Naive thymus-derived CD4-positive, alpha-beta T cell (primary cell): ENCODE results near the gene QSOX2. TPM values are rescaled to one million over a fixed set of nuclear protein-coding genes. Genes with fewer than 3 reads are reported as not detected.

ENCODE experiments used
- ATAC-seq: fragments of 150-1000 bp; cut with Tn5 transposase; 2 replicates; pipeline ENCODE4 v1.10.0; 2021; ENCODE audit warnings: mild to moderate bottlenecking, moderate library complexity
- CTCF ChIA-PET: fragments of 350-600 bp; sonication (Branson Sonifier 250); formaldehyde crosslinking; loops from one replicate; lab custom pipeline; 2021; ENCODE audit warnings: antibody characterized with exemption; lab: Charles Lee
- POLR2A ChIA-PET: fragments of 350-600 bp; sonication (Branson Sonifier 250); formaldehyde crosslinking; loops from one replicate; lab custom pipeline; 2021; ENCODE audit warnings: antibody characterized with exemption, inconsistent platforms; lab: Charles Lee
- DNase-seq, 9 donors: peaks; one replicate each; pipeline versions ENCODE4 v3.0.0 to v3.0.0-alpha.2; 2020 to 2022; ENCODE audit warnings: mixed read lengths in 1 of 9
- H3K27ac ChIP-seq: one replicate; pipeline ENCODE4 v1.7.0; 2013; ENCODE audit warnings: mild to moderate bottlenecking, low read depth, low read length, moderate library complexity
- H3K27me3 ChIP-seq, 2 donors: one replicate each; pipeline ENCODE4 v1.7.0; 2013; ENCODE audit warnings: low read length in 2 of 2, mild to moderate bottlenecking in 2 of 2, moderate library complexity in 2 of 2; ENCODE audit not compliant: control insufficient read depth in 2 of 2, insufficient read depth in 2 of 2
- H3K36me3 ChIP-seq, 3 experiments: 1 replicate in 2 of 3; 2 replicates in 1 of 3; pipeline ENCODE4 v1.7.0; 2013; ENCODE audit warnings: low read length in 3 of 3, mild to moderate bottlenecking in 3 of 3, moderate library complexity in 1 of 3; ENCODE audit not compliant: insufficient read depth in 3 of 3, control insufficient read depth in 2 of 3
- H3K4me1 ChIP-seq, 2 donors: one replicate each; pipeline ENCODE4 v1.7.0; 2013; ENCODE audit warnings: low read length in 2 of 2, mild to moderate bottlenecking in 2 of 2, moderate library complexity in 1 of 2; ENCODE audit not compliant: control insufficient read depth in 2 of 2, insufficient read depth in 2 of 2
- H3K4me3 ChIP-seq: 2 replicates; pipeline ENCODE4 v1.7.0; 2013; ENCODE audit warnings: mild to moderate bottlenecking, low read length
- H3K9me3 ChIP-seq, 3 experiments: 1 replicate in 2 of 3; 2 replicates in 1 of 3; pipeline ENCODE4 v1.7.0; 2013; ENCODE audit warnings: low read length in 3 of 3; ENCODE audit not compliant: control insufficient read depth in 2 of 3
- H3K27ac Mint-ChIP-seq, 9 donors: one replicate each; pipeline ENCODE4 v1.8.0; 2020 to 2022; ENCODE audit warnings: mixed read lengths in 9 of 9, mild to moderate bottlenecking in 8 of 9, moderate library complexity in 5 of 9, inconsistent platforms in 2 of 9
- H3K27me3 Mint-ChIP-seq, 5 donors: one replicate each; pipeline ENCODE4 v1.8.0; 2021 to 2022; ENCODE audit warnings: mixed read lengths in 5 of 5, mild to moderate bottlenecking in 1 of 5
- H3K36me3 Mint-ChIP-seq, 5 donors: one replicate each; pipeline ENCODE4 v1.8.0; 2020 to 2022; ENCODE audit warnings: mixed read lengths in 5 of 5, mild to moderate bottlenecking in 3 of 5, inconsistent platforms in 1 of 5
- H3K4me1 Mint-ChIP-seq, 7 donors: one replicate each; pipeline ENCODE4 v1.8.0; 2020 to 2022; ENCODE audit warnings: mixed read lengths in 7 of 7, mild to moderate bottlenecking in 3 of 7, inconsistent platforms in 1 of 7
- H3K4me3 Mint-ChIP-seq, 10 donors: one replicate each; pipeline ENCODE4 v1.8.0; 2020 to 2022; ENCODE audit warnings: mild to moderate bottlenecking in 10 of 10, mixed read lengths in 10 of 10, moderate library complexity in 6 of 10, inconsistent platforms in 2 of 10
- H3K9me3 Mint-ChIP-seq, 11 donors: one replicate each; pipeline ENCODE4 v1.8.0; 2020 to 2022; ENCODE audit warnings: mixed read lengths in 11 of 11, mild to moderate bottlenecking in 4 of 11, inconsistent platforms in 1 of 11, moderate library complexity in 1 of 11
- intact Hi-C, 2 donors: fragments of 100-400 bp; cut with micrococcal nuclease; formaldehyde crosslinking; loops; one replicate each; pipeline ENCODE4 v1.15.1; 2023
- polyA plus RNA-seq, 2 donors: library from polyadenylated mRNA; unstranded; fragments of 300-500 nt; fragmentation: Illumina TruSeq; gene quantifications; one replicate each; pipeline ENCODE4 v1.2.3, GENCODE V29; 2021
- total RNA-seq, 6 experiments: library from RNA in 5 of 6; stranded (reverse) in 5 of 6; gene quantifications; 1 replicate in 5 of 6; 2 replicates in 1 of 6; pipeline ENCODE4 v1.2.3 and lab custom pipeline; 2021 to 2026

Gene QSOX2
- total and polyA plus RNA-seq, 7 experiments from 2014 or later, result 0.26 to 15.9 (median 11.9) TPM

DNA sequence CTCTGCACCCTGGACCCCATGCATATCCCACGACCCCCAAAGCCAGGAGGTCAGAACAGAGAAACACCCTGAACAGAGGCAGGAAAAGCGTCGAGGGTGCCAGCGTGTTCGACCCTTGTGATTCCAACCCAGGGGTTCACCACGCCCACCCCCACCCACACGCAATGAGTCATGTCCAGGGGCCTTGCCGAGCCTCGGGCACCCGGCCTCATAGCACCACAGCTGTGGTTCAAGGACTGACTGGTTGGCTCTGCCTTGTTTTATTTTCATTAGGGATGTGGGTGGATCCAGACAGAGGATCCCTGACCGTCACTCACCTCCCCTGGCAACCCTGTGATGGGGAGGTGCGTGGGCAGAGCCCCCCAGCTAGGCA is 9.5 kb upstream of the QSOX2 start:
- H3K27ac Mint-ChIP-seq, result no peak overlapping the region
- CTCF ChIA-PET, result no interaction called here
- no peak for ATAC-seq

DNA sequence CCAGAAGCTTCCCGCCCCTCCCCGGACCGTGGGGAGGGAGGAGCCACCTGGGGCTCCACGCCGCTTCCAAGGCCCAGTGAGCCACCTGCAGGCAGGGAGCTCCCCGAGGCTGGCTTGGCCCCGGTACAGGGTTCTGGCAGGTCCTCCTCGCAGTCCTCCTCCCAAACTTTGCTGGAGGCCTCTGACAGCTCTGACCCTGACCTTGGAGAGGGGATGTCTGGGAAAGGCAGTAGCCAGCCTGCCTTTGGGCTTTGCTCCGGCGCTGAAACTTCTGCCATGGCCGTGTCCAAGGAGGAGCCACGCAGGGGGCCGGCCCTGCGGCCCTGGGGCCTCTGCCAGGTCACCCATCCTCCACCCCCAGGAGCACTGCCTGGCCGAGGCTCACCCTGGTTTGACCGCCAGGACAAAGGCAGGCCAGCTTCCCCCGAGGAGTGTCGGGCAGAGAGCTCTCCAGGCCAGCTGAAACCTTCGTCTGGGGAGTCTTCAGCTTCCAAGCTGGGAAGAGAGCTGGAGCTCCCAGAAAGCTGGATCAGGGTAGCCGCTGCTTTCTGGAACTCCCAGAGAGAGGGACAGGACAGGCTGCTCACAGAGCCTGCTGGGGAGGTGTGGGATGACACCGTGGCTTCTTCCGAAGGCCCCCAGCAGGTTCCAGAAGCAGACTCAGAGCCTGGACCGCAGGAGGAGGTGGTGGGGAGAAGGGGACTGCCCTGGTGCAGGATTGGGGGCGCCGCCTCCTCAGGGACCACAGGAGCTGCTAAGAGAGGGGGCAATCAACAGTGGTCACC is 9.0 kb upstream of the QSOX2 start:
- Histone ChIP-seq H3K9me3 (no peaks in the 10 kb centered on the region), H3K4me3 (no peak overlapping the region), H3K4me1 (no peaks in the 10 kb centered on the region), H3K27me3 (no peaks in the 10 kb centered on the region), H3K36me3 (no peaks in the 10 kb centered on the region), H3K27ac (no peak overlapping the region)
- DNase-seq, result no peak
- ChIA-PET CTCF (no interaction called here), POLR2A (no interaction called here)
- Mint-ChIP-seq H3K27ac (no peak overlapping the region), H3K9me3 (no peaks in the 10 kb centered on the region), H3K36me3 (no peaks in the 10 kb centered on the region), H3K4me1 (no peaks in the 10 kb centered on the region), H3K4me3 (no peak overlapping the region), H3K27me3 (no peaks in the 10 kb centered on the region)
- intact Hi-C loops, result no loop called here
- ATAC-seq, result no peak

More for the DNA sequence above, 9.5 kb upstream of the QSOX2 start:
- POLR2A ChIA-PET, result no interaction called here
- no peak overlapping the region for H3K4me3 Mint-ChIP-seq
- Histone ChIP-seq H3K36me3 (no peaks in the 10 kb centered on the region), H3K27ac (no peak overlapping the region), H3K27me3 (no peaks in the 10 kb centered on the region), H3K4me3 (no peak overlapping the region), H3K9me3 (no peaks in the 10 kb centered on the region), H3K4me1 (no peaks in the 10 kb centered on the region)
- no peaks in the 10 kb centered on the region for H3K36me3 Mint-ChIP-seq
- no peaks in the 10 kb centered on the region for H3K4me1 Mint-ChIP-seq
- no peak for DNase-seq
- H3K27me3 Mint-ChIP-seq, result no peaks in the 10 kb centered on the region
- no peaks in the 10 kb centered on the region for H3K9me3 Mint-ChIP-seq
- intact Hi-C loops, result no loop called here

DNA sequence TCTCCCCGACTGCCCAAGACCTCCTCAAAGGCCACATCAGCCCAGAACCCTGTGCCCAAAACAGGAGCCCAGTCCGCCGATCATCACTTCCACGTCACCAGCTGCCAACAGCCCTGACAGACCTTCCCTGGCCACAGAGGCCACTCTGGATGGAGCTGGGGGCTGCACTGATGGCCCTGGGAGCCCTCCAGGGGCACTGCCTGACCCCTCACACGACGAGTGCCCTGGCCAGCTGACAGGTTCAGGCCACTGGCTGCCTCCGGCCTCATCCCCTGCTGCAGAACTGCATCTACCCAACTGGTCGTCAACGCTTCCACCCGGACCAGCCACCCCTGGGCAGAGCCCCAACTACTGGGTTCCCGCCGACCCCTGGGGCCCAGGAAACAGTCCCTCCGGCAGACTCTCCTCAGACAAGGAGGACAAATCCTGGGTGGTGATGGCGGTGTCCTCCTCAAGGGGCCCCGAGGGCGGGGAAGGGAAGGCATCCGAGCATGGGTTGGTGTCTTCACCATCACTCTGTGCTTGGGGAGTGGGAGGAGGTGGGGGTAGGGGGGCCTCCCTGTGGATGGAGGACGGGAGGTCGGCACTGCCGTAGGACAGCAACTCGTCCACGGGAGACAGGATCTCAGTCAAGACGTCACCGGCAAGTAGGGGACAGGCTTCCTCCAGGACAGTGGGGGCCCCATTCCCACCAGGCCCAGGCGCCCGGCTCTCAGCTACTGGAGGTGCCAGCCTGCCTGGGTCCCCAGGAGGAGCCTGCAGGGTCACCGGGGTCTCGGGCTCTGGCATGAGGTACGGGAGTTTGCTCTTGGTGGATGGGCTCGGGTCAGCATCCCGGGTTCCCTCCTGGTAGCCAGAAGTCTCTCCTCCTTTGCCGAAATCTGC is 7.9 kb upstream of the QSOX2 start:
- Histone ChIP-seq H3K27ac (no peak overlapping the region), H3K4me1 (no peaks in the 10 kb centered on the region), H3K4me3 (no peak overlapping the region), H3K27me3 (no peaks in the 10 kb centered on the region), H3K9me3 (no peaks in the 10 kb centered on the region), H3K36me3 (no peaks in the 10 kb centered on the region)
- Mint-ChIP-seq H3K9me3 (no peaks in the 10 kb centered on the region), H3K36me3 (no peaks in the 10 kb centered on the region), H3K27ac (no peak overlapping the region), H3K4me3 (no peak overlapping the region), H3K27me3 (no peaks in the 10 kb centered on the region), H3K4me1 (no peaks in the 10 kb centered on the region)
- DNase-seq (no peak), ATAC-seq (no peak)
- ChIA-PET CTCF (interaction anchor here (0.6 kb wide), 1 partner anchor 19 kb away, joined by 3 read pairs; no protein-coding TSS in a partner anchor), POLR2A (no interaction called here)
- intact Hi-C loops, result no loop called here

- Histone ChIP-seq H3K4me3 (no peak overlapping the region), H3K36me3 (no peaks in the 10 kb centered on the region), H3K4me1 (no peaks in the 10 kb centered on the region), H3K27me3 (no peaks in the 10 kb centered on the region), H3K27ac (no peak overlapping the region), H3K9me3 (no peaks in the 10 kb centered on the region)
- Mint-ChIP-seq H3K36me3 (no peaks in the 10 kb centered on the region), H3K4me1 (no peaks in the 10 kb centered on the region), H3K27me3 (no peaks in the 10 kb centered on the region), H3K4me3 (no peak overlapping the region), H3K9me3 (no peaks in the 10 kb centered on the region), H3K27ac (no peak overlapping the region)
- no peak for DNase-seq
- ChIA-PET CTCF (interaction anchor here (0.6 kb wide), 1 partner anchor 18 kb away, joined by 3 read pairs; no protein-coding TSS in a partner anchor), POLR2A (no interaction called here)
- intact Hi-C loops, result no loop called here
- ATAC-seq, result no peak
Measured at GRCh38 chr9:136252846-136253245, 7.2 kb upstream of the QSOX2 start.

- Mint-ChIP-seq H3K4me3 (no peak overlapping the region), H3K27me3 (no peaks in the 10 kb centered on the region), H3K36me3 (no peaks in the 10 kb centered on the region), H3K9me3 (no peaks in the 10 kb centered on the region), H3K27ac (no peak overlapping the region), H3K4me1 (no peaks in the 10 kb centered on the region)
- H3K27me3 ChIP-seq, result no peaks in the 10 kb centered on the region
- no peak overlapping the region for H3K27ac ChIP-seq
- no peaks in the 10 kb centered on the region for H3K9me3 ChIP-seq
- DNase-seq (no peak), ATAC-seq (no peak)
- H3K4me3 ChIP-seq, result no peak overlapping the region
- H3K4me1 ChIP-seq, result no peaks in the 10 kb centered on the region
- ChIA-PET POLR2A (no interaction called here), CTCF (no interaction called here)
- intact Hi-C loops, result no loop called here
- no peaks in the 10 kb centered on the region for H3K36me3 ChIP-seq
Measured at GRCh38 chr9:136252281-136252680, 6.7 kb upstream of the QSOX2 start.

DNA sequence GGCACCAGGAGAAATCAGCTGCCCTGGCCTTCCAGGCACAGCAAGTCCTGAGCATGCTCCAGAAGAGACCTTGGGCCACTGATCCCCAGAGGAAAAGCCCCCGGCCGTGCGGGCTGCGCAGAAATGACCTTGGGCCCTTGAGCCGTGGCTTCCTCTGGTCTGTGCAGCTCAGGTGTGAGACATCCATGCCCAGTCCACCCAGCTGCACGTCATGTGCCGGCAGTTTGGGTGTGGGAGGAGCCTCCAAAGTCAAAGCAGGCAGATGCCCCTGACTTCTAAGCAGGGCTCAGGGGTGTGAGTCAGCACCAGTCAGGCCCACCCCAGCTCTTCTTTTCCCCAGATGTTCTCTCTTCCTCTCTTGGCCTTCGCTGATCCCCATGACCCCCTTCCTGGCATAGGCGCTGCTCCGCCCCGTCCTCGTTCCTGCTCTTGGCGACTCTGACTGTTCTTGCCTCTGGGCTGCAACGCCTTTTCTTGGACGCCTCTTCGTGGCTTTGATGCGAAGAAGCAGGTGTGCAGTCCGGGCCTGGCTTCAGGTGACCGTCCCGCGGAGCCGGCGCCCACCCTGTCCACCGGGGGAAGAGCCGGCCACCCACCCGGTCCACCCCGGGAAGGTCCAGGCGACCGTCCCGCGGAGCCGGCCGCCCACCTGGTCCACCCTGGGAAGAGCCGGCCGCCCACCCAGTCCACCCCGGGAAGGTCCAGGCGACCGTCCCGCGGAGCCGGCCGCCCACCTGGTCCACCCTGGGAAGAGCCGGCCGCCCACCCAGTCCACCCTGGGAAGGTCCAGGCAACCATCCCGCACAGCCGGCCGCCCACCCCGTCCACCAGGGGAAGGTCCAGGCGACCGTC is 5.9 kb upstream of the QSOX2 start:
- Histone ChIP-seq H3K27ac (no peak overlapping the region), H3K4me3 (no peak overlapping the region), H3K27me3 (no peaks in the 10 kb centered on the region), H3K36me3 (no peaks in the 10 kb centered on the region), H3K9me3 (no peaks in the 10 kb centered on the region), H3K4me1 (no peaks in the 10 kb centered on the region)
- Mint-ChIP-seq H3K27me3 (peaks cover 0 to 2% (median 0%) of the 10 kb centered on the region in 5 donors), H3K4me3 (no peak overlapping the region), H3K9me3 (no peaks in the 10 kb centered on the region), H3K36me3 (no peaks in the 10 kb centered on the region), H3K27ac (peak overlapping the region in 1 of 9 donors; percentile 19), H3K4me1 (no peaks in the 10 kb centered on the region)
- ATAC-seq, result no peak
- intact Hi-C loops, result no loop called here
- ChIA-PET POLR2A (no interaction called here), CTCF (no interaction called here)
- no peak for DNase-seq
